AG10803 (cell line): Measurements from ENCODE around the gene PPIL3.

Experiments used
- DNase-seq: peaks from one replicate; pipeline ENCODE4 v3.0.0; 2010; ENCODE audit warnings: low read depth
- H3K4me3 ChIP-seq: 2 replicates; pipeline ENCODE4 v1.5.1; 2011; ENCODE audit warnings: mild to moderate bottlenecking, low read length, control low read depth
- TF ChIP-seq, protein P1 (sequence below): conservative IDR thresholded peaks from 2 replicates; pipeline ENCODE4 v1.5.1; 2011; ENCODE audit warnings: mild to moderate bottlenecking, low read length, control low read depth, inconsistent platforms

The PPIL3 gene

DNA sequence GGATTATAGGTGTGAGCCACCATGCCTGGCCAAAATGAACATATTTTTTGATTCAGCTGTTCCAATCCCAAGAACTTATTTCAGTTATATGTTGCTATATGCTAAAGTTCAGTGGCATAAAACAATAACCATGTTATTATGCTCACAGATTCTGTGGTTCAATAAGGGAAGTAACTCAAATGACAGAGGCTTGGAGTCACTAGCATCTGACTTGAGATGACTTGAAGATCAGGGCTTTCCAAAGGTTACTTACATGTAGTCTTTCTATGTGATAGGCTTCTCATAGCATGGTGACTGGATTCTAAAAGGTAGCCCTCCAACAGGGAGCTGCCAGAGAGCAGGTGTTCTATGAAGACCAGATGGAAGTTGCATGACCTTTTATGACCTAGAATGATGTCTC lies 41.6 kb downstream of the PPIL3 start:
- no peak for DNase-seq
- TF ChIP-seq, protein P1, sequence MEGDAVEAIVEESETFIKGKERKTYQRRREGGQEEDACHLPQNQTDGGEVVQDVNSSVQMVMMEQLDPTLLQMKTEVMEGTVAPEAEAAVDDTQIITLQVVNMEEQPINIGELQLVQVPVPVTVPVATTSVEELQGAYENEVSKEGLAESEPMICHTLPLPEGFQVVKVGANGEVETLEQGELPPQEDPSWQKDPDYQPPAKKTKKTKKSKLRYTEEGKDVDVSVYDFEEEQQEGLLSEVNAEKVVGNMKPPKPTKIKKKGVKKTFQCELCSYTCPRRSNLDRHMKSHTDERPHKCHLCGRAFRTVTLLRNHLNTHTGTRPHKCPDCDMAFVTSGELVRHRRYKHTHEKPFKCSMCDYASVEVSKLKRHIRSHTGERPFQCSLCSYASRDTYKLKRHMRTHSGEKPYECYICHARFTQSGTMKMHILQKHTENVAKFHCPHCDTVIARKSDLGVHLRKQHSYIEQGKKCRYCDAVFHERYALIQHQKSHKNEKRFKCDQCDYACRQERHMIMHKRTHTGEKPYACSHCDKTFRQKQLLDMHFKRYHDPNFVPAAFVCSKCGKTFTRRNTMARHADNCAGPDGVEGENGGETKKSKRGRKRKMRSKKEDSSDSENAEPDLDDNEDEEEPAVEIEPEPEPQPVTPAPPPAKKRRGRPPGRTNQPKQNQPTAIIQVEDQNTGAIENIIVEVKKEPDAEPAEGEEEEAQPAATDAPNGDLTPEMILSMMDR, result no peak

DNA sequence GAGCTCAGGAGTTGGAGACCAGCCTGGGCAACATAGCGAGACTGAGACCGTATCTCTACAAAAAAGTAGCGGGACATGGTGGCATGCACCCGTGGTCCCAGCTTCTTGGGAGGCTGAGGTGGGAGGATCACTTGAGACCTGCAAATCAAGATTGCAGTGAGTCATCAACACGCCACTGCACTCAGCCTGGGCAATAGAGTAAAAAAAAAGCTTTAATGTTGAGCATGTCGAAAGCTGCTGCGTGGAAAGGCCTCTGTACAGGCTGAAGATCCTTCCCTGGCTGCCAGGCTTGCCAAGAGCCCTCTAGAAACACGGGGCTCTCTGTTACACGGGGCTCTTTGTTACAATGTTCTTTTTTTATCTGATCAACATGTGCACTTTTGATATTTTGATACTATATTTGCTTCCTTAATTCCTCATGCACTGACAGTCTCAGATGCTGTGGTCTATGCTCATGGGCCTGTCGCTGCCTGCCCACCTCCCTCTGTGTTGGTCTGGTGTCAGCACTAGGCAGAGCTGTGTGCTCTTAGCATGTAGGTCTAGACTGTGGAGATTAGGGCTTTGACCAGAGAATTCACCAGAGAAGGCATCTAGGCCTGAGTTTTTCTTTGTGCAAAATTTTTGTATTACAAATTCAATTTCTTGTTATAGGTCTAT lies 43.1 kb downstream of the PPIL3 start:
- DNase-seq, result no peak
- TF ChIP-seq, protein P1, result no peak
- H3K4me3 ChIP-seq, result no peak overlapping the region

More for the DNA sequence above, 41.6 kb downstream of the PPIL3 start:
- no peak overlapping the region for H3K4me3 ChIP-seq

DNA sequence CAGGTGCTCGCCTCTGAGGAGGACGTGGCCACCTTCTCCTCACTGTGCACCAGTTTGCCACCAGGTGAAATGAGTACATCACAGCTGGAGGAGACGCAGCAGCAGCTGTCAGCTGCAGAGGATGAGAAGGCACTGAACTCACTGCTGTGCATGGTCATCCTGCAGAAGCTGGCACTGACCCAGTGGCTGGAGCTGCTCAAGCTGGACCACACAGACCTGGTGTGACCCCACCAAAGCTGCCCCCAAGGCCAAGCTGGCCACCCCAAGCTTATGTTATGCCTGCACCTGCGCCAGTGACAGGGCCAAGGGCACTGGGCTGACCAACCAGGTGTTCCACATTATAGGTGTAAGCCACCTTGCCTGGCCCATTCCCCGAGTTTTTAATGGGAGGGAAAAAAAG lies 43.7 kb downstream of the PPIL3 start:
- TF ChIP-seq, protein P1, result no peak
- H3K4me3 ChIP-seq, result no peak overlapping the region
- no peak for DNase-seq

DNA sequence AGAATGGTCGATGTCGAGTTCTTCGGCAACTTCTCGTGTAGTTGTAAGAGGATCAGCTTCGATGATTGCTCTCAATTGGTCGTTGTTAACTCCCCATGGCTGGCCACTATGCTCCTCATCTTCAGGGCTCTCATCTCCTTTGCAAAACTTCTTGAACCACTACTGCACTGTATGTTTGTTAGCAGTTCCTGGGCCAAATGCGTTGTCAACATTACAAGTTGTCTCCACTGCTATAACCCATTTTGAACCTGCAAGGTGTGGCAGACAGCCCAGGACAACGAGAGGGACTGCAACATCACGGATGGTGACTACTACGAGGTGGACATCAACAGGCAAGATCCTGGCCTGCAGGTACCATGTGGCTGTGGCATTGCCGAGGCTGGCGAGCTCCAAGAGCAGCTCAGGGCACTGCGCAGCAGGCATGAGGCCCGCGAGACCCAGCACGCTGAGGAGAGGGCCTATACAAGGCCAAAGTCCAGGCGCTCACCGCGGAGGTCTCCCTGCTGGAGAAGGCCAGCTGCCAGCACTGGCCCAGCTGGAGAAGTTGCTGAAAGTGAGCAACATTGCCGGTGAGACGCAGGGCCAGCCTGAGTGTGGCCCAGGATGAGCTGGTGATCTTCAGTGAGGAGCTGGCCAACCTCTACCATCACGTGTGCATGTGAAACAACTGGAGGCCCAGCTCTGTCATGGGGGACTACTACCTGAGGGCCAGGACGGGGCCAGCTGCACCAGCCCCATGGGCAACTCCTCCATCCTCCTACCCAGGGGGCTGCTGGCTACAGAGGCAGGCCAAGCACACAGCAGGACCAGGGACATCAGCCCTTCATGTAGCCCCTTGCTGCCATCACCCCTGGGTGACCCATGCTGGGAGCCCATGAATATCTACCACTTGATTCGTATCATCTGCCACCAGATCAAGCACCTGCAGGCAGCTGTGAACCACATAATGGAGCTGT lies 44.6 kb downstream of the PPIL3 start:
- no peak for DNase-seq
- no peak overlapping the region for H3K4me3 ChIP-seq
- TF ChIP-seq, protein P1, result no peak

DNA sequence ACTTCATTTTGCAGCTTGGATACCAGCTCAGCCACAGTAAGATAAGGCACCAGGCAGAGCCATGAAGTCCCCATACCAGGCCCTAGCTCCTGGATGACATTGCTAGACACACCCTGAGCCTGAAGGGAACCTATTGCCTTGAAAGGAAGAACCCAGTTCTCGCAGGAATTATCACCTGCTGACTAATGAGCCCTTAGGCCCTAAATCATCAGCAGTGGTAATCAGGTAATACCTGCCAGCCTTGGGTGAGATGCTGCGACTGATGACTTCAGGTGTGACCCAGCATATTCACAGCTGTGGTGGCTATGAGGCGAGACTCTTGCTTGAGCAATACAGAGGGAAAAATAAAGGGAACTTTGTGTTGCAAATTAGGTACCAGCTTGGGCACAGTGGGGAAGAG lies 49.4 kb downstream of the PPIL3 start:
- TF ChIP-seq, protein P1, result no peak
- H3K4me3 ChIP-seq, result no peak overlapping the region
- DNase-seq, result no peak

DNA sequence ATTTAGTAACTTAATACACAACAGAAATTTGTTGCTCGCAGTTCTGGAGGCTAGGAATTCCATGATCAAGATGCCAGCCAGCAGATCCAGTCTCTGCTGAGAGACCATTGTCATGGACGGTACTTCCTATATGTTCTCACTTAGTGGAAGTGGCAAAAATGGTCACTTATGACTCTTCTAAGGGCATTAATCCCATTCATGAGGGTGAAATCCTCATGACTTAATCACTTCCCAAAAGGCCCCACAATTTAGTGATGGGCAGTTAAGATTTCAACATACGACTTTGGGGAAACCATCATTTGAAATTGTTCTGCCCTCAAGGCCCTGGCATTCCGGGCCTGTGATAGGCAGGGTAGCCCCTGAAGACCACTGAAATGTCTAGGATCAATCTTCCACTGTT lies 54.2 kb downstream of the PPIL3 start:
- TF ChIP-seq, protein P1, result no peak
- no peak for DNase-seq
- no peak overlapping the region for H3K4me3 ChIP-seq

DNA sequence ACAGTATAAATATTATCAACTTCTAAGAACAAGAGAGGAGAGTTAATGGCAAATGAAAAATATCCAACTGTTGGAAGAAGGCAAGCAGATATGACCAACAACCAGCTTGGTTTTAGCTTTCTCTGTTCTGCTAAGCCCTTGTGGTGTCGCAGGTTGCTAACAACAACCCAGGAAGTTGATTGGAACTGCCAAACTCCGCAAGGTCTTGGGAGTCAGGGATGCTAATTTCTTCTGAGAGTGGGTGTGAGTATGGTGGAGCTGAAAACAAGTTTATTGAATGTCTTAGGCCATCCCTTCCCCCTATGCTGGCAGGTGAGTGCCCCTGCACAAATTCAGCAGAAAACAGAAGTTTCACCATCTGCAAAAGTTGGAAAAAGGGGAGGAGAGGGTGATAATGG lies 59.6 kb downstream of the PPIL3 start:
- TF ChIP-seq, protein P1, result no peak
- no peak overlapping the region for H3K4me3 ChIP-seq

More for the DNA sequence above, 59.6 kb downstream of the PPIL3 start:
- no peak for DNase-seq
